NCI-H82 treated with DMSO at 0.1 percent for 48 hours (cell line): ENCODE results near the gene TMEM45B.
"Not testable (repeated sequence)": the region's sequence is repeated elsewhere in the genome, so short reads cannot be mapped to it uniquely, and the experiment has no call there.

Experiments used
- DNase-seq: peaks from one replicate; lab custom pipeline; 2025; ENCODE audit not compliant: unreplicated experiment; lab: John Stamatoyannopoulos, UW

TMEM45B gene

DNA sequence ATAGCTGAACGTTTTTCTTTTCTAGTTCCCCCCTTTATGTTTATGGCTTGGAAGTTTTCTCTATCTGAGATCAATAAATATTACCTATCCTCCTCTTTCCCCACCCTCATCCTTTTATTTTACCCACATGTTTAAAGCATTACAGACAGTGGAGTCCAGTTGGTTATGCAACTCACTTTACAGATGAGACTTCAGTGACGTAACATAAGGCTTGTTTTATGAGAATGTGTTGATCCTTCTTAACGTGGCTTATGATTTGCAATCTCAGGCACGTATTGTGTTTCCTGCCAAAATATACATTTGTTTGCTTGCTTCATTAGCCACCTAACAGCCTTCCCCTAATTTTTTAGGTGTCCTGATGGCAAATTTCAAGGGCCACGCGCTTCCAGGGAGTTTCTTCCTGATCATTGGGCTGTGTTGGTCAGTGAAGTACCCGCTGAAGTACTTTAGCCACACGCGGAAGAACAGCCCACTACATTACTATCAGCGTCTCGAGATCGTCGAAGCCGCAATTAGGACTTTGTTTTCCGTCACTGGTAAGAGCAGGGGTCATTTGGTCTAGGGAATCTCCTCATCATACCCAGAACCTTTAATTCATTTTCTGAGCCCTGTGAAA lies 36.6 kb downstream of the TMEM45B start:
- DNase-seq, result no peak

DNA sequence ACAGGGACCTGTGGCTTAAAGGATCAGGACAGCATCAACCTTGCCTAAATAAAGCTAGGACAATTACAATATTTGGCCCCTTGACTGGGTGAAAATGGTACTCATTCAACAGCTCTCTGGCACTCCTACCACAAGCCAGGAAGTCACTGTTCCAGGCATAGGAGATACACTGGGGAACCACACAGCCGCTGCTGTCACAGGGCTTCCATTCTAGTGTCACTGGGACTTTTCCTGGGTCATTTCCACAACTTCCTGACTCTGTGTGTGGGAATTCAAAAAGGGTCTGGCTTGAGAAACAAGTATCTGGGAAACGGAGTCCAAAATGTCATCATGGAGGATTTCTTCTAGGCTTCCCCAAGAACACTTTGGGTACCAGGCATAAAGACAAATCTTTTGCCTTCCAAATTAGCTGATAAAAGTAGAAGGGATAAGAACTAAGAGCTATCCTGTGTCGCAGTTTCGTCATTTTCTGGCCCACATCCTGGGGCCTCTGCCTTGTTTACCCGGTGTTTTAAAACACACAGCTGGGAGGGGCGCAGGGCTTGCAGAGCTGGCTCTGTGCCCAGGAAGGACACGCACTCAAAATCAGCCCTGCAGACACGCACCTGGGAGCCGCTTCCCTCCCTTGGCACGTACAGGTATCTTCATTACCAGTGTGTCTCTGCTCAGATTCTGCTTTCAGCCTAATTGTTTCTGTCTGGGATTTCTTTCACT lies 38.0 kb downstream of the TMEM45B start:
- no peak for DNase-seq

DNA sequence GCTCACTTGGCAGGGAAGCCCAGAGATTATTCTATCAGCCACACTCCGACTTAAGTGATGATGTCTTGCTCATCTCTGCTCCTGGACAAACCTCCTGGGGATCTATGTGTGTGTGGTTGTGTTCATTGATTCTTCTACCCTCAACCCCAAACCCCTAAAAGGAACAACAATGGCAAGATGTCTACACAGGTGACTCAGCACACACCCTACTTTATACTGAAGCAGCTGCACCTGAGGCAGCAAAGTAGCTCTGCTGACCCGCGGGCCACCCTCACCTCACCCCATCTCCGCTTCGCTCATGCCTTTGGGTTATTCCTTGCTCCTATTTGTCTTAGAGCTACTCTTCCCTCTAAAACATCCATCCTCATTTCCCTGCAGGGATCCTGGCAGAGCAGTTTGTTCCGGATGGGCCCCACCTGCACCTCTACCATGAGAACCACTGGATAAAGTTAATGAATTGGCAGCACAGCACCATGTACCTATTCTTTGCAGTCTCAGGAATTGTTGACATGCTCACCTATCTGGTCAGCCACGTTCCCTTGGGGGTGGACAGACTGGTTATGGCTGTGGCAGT lies 38.7 kb downstream of the TMEM45B start:
- no peak for DNase-seq

DNA sequence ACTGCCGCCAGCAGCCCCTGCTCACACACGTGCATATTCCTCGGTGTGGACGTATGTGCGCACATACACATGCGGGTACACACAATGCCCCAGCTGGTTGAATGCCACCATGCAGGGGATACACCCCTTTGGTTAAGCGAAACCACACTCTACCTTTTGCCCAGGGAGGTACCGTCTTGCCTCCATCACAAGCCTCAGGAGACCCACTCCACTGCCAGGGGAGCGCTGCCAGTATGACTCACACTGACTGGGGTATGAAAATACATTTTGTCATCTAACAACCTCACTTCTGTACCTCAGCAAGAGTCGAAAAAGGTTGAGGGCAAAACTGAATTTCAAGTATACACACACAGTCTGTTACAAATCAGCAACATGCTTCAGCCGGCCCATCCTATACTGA lies 39.4 kb downstream of the TMEM45B start:
- no peak for DNase-seq

DNA sequence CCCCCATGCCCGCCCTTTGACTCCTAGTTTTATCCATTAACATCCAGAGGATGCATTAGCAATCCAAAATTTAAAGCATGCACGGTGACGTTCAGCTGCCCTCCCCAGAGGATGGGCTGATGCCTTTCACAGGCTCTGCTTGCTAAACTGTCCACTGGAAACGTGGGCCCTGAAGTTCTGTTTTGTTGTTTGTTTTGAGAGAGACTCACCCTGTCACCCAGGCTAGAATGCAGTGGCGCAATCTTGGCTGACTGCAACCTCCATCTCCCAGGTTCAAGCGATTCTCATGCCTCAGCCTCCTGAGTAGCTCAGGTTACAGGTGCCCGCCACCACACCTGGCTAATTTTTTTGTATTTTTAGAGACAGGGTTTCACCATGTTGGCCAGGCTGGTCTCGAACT lies 40.4 kb downstream of the TMEM45B start:
- DNase-seq, result no peak

DNA sequence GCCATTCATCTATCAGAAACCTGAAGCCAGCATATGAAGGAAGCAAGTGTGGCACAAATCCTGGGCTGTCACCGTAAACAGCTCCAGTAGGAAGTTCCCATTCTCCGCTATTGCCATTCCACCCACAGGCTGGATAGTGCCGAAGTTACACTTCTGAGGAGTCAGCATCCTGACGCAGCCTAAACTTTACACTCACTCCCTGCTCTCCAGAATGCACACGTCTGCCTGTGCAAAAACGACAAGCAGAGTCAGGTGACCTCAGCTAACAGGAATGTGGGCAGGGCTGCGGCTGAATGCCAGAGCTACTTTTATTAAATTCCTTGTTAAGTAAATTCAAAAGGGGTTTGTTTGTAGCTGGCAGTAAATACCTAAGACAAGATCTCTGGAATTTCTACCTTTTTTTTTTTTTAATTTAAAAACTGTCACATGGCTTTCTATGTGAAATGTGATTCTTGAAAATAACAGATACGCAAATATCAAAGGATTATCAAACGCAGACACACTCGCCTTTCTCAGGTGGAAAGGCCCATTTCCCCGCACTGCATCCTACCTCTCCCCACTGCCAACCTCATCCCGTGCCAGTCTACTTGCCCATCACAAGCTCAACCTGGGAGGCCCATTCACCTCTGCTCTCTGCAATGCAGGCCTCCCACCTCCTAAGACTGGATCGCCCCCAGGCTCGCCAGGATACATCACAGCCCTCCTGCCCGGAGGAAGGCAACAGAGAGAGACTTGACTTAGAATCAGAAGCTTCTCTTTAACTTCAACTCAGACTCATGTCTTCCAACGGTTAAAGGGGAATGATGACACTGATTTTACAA lies 46.3 kb downstream of the TMEM45B start:
- no peak for DNase-seq

DNA sequence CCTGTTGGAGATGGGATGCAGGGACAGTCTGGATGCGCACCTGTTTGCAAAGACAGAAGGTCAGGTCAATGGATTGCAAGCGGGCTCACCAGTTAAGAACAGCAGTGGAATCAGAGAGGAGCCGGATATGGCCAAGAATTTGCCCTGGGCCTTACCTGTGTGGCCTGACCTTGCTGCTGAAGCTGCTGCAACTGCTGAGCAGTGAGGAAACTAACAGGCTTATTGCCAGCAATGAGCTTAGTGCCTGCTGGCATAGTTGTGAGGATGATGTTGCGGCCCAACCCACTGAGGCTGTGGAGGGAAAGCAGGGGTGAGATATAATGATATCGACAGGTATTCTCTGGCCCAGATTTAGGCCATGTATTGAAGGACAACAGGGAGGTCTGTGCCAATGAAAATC lies 49.2 kb downstream of the TMEM45B start:
- DNase-seq, result no peak

DNA sequence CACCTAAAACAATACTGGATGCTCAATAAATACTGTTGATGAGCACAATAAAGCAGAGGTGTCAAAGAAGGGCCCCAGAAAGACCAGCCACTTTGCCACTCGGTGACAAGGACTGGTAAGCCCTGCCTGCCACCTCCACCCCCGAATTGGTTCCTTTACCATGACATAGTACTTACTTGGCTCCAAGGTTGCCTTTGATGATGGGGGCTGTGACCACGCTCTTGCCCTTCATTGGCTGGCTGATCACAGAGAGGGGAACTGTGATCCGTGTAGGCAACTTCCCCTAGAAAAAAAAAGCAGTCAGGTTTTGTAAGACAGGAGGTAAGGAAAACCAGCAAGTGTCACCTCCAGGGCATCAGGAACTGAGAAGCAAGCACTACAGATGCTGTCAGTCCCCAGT lies 50.1 kb downstream of the TMEM45B start:
- no peak for DNase-seq

DNA sequence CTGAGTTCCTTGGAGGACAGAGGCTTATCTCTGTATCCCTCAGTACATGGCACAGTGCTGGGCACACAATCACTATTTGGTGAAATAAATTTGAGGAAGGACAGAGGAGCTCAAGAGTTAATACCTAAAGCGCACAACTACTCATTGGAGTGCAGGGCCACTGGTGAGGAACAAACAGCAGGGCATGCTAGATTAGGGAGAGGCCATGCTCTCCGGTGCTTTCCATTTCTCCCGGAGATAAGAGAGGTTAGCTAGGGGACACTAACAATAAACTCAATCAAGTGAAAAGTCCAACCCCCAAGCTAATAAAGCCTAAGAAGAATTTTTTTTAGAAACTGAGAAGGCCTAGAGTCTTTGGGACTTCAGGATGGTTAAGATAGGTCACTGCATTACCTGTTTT lies 50.7 kb downstream of the TMEM45B start:
- no peak for DNase-seq

DNA sequence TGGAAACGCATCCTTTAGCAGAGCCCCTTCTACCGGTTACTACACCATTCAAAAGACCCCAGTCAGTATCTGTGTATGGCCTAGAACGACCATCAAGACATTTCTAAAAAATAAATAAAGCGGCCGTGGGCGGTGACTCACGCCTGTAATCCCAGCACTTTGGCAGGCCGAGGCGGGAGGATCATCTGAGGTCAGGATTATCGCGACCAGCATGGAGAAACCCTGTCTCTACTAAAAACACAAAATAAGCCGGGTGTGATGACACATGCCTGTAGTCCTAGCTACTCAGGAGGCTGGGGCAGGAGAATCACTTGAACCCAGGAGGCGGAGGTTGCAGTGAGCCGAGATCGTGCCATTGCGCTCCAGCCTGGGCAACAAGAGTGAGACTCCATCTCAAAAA lies 53.0 kb downstream of the TMEM45B start:
- DNase-seq, result not testable (repeated sequence)

DNA sequence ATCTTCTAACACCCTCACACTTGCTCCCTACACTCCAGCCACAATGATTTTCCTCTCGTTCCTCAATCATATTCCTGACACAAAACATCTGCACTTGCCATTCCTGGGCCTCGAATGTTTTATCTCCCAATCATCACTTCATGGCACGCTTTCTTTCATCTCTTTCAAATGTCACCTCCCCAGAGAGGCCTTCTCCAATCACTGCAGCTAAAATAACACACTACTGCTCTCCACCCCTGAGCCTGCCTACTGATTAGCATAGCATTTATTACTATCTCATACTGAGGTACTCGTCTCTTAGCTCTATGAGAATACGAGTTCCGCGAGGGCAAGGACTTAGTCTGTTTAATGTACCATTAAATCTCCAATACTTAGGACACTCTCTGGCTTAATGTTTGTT lies 56.3 kb downstream of the TMEM45B start:
- DNase-seq, result no peak

DNA sequence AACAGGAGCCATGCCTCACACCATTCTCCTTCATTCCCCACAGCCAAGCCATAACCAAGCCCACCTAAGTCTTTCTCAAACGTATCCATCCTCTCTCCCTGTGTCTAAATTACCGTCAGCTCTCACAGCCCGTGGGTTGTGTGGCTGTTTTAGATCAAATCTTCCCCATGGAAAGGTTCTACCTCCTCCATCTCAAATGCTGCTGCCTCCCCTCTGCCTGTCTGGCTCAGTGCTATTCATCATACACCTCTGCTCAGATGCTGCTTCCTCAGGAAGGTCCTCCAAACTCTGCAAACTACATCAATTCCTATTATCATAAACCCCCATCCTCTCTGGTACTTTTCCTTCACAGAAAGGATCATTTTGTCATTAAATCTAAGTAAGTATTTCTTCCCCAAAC lies 64.7 kb downstream of the TMEM45B start:
- no peak for DNase-seq

DNA sequence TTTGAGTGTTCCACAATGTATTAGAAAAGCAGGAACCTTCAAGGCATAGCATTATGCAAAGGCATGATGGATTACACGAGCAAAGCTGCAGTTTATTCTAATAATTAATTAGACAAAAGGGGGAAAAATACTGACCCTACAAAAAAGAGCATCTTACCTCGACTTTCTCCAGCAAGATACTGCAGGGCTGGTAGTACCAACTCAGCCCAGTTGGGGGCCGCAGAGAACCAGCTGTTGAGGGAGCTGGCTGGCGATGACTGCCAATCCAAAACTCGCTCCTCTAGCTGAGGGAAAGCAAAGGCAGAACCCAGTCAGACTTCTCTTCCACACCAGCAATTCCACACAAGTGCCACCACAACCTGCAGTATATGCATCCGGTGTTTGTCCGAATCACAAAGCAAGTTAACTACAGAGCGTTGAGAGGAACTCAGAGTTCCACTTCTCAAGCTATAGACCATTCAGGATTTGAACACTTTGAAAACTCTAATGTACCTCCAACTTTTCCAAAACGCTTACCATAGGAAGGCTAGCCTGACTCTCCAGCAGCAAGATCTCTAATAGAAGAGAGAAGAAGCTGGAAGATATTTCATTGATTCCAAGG lies 66.0 kb downstream of the TMEM45B start:
- DNase-seq, result no peak

DNA sequence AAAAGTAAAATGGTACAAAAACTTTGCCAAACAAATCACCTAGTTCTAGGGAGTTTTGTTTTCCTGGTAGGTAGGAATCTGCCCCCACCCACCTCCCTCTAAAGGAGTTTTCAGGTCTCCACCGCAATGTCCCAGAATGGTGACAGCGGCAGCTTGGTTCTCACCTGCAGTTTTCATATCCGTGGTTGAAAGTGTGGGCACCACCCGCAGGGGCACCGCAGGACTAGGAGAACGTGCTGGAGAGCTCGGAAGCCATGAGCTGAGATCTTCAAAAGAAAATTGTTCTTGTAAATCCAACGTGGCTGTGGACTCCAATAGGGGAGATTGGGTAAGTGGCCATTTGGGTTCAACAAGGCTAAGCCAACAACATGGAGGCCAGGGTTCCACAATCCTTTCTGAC lies 68.9 kb downstream of the TMEM45B start:
- DNase-seq, result no peak

DNA sequence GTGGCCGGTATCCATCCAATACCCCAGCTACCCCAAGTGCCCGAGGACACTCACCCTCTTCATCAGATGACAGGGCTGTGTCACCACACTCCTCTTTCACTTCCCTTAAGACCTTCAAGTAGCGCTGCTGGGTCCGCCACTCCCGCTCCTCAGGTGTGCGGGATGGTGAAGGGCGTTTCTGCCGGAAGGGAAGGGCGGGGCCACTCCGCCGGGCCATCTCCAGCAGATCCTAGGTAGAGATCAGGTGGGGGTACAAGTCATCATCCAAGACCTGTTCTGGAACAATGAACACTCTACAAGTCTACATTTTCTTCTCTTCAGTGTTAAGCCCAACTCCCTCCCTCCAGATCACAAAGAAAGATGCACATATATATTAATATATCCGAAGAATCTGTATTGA lies 69.7 kb downstream of the TMEM45B start:
- DNase-seq, result no peak

DNA sequence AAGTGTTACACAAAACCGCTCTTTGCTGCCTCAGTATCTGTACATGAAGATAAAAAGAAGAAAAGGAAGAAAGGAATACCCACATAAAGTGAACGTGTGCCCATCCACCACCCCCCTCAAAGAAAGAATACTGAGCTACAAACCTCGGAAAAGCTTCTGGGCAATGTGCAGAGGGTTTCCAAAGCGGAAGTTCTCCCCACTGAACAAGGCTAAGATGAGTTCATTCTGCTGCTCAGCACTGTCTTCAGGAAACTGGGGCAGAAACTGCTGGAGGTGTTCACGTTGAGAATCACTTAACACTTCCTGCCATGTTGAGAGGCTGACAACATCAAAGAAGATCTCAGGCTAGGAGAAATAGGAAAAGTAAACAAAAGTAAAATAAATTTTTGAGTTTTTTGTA lies 72.8 kb downstream of the TMEM45B start:
- no peak for DNase-seq

DNA sequence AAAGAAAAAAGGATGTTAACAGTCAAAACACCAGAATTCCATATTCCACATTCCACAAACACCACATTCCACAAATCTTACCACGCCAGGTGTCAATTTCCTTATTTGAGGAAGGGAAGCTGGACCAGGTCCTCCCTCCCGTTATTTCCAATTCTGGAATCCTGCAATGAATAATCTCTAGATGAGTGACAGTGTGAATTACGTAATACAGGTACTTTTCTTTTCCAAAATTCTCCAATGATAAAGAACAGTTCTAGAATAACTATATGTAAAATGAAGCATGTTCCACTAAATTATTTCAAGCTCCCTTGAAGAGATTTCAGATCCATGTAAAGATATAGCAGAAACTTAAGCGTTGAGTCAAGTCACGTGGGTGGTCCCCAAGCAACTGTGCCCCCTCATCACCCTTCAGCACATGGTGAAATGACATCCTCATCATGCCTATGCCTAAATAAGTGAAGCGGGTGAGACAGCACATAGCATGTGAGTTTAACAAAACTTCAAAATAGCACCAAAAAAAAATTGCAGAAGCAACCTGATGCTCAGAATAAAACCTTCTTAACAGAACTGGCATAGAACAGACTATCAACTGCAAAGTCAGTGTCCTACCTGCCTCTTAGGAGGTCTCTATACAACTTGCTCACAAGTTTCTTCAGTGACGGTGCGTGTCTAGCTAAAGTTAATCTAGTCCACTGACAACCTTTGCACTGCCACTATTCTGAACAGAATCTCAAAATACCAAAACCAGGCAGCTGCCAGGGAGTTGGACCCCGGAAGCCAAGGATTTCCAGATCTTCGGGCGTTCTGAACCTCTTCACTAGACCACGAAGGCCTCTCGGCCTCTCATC lies 78.9 kb downstream of the TMEM45B start:
- no peak for DNase-seq

DNA sequence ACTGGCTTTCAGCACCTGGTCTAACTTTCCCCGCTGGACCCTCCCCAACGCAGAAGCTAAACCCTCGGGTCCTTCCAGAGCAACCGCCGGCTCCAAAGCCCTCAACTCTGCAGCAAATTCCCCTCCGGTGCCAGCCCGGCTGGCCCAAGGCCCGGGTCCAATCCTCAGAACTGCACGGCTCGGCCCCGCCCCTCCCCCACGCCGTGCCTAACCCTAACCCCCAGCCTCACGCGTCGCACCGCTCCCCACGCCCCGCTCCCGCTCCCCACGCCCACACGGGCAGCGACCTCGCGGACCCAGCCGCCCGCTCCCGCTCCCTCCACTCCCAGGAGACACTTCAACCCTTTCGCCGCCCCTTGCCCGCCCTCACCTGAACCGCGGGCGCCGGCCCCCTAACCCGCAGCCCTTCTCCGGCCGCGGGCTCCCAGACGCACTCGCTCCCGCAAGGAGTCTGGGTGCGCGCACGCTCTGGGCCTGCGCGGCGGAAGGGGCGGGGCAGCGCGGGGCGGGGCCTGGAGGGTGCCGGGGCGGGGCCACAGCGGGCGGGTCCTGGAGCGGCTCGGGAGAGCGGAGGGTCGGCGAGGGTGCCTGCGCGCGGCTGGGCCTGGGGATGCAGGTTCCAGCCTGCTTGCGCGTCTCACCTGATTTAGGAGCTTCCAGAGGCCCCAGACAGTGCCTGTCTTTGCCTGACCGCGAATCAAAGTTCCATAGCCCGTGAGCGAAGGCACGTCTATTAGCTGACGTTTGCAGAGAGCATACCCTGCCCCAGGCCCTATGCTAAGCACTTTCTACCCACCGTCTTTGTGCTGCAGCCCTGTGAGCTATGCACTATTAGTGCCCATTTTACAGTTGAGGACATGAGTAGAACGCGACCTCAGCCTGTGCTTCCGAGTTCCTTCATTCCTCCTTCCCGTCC lies 79.7 kb downstream of the TMEM45B start, which contains the start of gene NFRKB:
TSS of gene NFRKB (minus strand) at position 453 of the 916 bp plus-strand sequence. CDS start 2,729 bp downstream, outside the sequence.
- peak; percentile 30 for DNase-seq

DNA sequence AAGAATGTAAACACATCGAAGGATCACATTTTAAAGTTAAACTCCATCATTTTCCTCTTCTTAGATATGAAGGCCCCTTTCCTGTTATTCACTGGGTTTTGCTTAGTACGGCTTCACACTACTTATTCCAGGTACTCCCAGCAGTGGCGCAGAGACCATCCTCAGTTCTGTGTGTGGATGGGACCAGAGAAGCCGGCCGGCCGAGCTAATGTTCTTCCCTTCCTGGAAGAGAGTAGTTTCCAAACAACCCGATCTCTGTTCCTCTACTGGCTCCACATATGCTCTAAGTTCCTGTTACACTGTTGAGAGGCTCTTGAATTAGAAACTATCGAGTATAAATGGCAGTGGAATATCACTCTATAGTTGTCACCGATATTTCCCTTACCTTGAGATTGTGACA lies 80.4 kb downstream of the TMEM45B start:
- no peak for DNase-seq
